ENCODE data around the gene KLHL2. TPM values are rescaled to one million over a fixed set of nuclear protein-coding genes. Genes with fewer than 3 reads are reported as not detected.

Gene KLHL2
- total and polyA plus RNA-seq, 2 of the 13 experiments (the other 11 are each of a cell fraction or from before 2014, with no cell fraction given): 9.2 to 17.6 TPM

GRCh38 chr4:165191814-165192499 is 15.4 kb upstream of the KLHL2 start:
- H3K4me3 ChIP-seq (replicated peaks in 1 of 3; ENCODE audit: insufficient read depth in 1 of 3, low read depth in 2 of 3, low read length in 3 of 3): no peak overlapping the region
- no peak overlapping the region for H3K27ac ChIP-seq (ENCODE audit: extremely low read length, insufficient read depth, low read length)
- peaks cover 0 to 12% of the 10 kb centered on the region in 2 experiments; a peak in 3 of 5 replicates for H3K27me3 ChIP-seq (ENCODE audit: control insufficient read depth in 1 of 2, insufficient read depth in 2 of 2, low read length in 2 of 2)
- no peaks in the 10 kb centered on the region for H3K9me3 ChIP-seq (ENCODE audit: low read length)
- in situ Hi-C loops (cut with HindIII; ENCODE audit: extremely low pct_ligation_motif_present, low pct_unique_long_range_greater_than_20kb): no loop called here
- no peak for TF ChIP-seq CENPX (CRISPR knock-in tag; IDR thresholded peaks at IDR 0.05)
- TF ChIP-seq ZNF672 (CRISPR knock-in tag; IDR thresholded peaks at IDR 0.05): no peak
- no peak for TF ChIP-seq ZGPAT (CRISPR knock-in tag; IDR thresholded peaks at IDR 0.05)
- no peak for TF ChIP-seq PBX2 (CRISPR knock-in tag; IDR thresholded peaks at IDR 0.05)
- no peak for TF ChIP-seq ZNF326 (CRISPR knock-in tag; IDR thresholded peaks at IDR 0.05; ENCODE audit: borderline replicate concordance)
- TF ChIP-seq NR2F1 (CRISPR knock-in tag; IDR thresholded peaks at IDR 0.05): no peak
- no peak for TF ChIP-seq PPARG (CRISPR knock-in tag; conservative IDR thresholded peaks at IDR 0.05)
- TF ChIP-seq, protein P1, sequence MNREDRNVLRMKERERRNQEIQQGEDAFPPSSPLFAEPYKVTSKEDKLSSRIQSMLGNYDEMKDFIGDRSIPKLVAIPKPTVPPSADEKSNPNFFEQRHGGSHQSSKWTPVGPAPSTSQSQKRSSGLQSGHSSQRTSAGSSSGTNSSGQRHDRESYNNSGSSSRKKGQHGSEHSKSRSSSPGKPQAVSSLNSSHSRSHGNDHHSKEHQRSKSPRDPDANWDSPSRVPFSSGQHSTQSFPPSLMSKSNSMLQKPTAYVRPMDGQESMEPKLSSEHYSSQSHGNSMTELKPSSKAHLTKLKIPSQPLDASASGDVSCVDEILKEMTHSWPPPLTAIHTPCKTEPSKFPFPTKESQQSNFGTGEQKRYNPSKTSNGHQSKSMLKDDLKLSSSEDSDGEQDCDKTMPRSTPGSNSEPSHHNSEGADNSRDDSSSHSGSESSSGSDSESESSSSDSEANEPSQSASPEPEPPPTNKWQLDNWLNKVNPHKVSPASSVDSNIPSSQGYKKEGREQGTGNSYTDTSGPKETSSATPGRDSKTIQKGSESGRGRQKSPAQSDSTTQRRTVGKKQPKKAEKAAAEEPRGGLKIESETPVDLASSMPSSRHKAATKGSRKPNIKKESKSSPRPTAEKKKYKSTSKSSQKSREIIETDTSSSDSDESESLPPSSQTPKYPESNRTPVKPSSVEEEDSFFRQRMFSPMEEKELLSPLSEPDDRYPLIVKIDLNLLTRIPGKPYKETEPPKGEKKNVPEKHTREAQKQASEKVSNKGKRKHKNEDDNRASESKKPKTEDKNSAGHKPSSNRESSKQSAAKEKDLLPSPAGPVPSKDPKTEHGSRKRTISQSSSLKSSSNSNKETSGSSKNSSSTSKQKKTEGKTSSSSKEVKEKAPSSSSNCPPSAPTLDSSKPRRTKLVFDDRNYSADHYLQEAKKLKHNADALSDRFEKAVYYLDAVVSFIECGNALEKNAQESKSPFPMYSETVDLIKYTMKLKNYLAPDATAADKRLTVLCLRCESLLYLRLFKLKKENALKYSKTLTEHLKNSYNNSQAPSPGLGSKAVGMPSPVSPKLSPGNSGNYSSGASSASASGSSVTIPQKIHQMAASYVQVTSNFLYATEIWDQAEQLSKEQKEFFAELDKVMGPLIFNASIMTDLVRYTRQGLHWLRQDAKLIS (CRISPR knock-in tag; IDR thresholded peaks at IDR 0.05): no peak
- no peak for TF ChIP-seq TEAD2 (CRISPR knock-in tag; IDR thresholded peaks at IDR 0.05)
- no peak for TF ChIP-seq EHMT2 (IDR thresholded peaks at IDR 0.05; ENCODE audit: borderline replicate concordance, low read depth, low read length)
- H3K4me2 ChIP-seq (ENCODE audit: low read depth, low read length): no peak overlapping the region
- peaks cover 28% of the 10 kb centered on the region for H3K4me1 ChIP-seq (ENCODE audit: insufficient read depth, low read length)
- no peaks in the 10 kb centered on the region for H3K36me3 ChIP-seq (replicated peaks in 1 of 2; ENCODE audit: control insufficient read depth in 1 of 2, insufficient read depth in 2 of 2, low read length in 2 of 2)
- intact Hi-C loops (cut with micrococcal nuclease; ENCODE audit: unreplicated experiment): no loop called here
- H3K9ac ChIP-seq (ENCODE audit: insufficient read depth, low read depth, low read length): no peak overlapping the region
- DNase-seq (ENCODE audit: low spot score): no peak
- ATAC-seq: no peak
- ChIA-PET POLR2A (no interaction called here), CTCF (ENCODE audit: low intra/inter-chr PET ratio, low total read pairs) (no interaction called here)
- H3K79me2 ChIP-seq (ENCODE audit: insufficient read depth, low read length): no peaks in the 10 kb centered on the region
- no peak overlapping the region for H2AFZ ChIP-seq (ENCODE audit: low read length)
- no peaks in the 10 kb centered on the region for H4K20me1 ChIP-seq (ENCODE audit: insufficient read depth, low read length)
- 40% methylated on average over 7 of the region's 7 CpGs for WGBS (ENCODE audit: low lambda C conversion rate)
- no TSS peak for BruUV-seq (replicated peaks)
- no peak for FAIRE-seq
